Measurements from ENCODE around the gene SLC6A13. TPM values are rescaled to one million over a fixed set of nuclear protein-coding genes. Genes with fewer than 3 reads are reported as not detected.

The SLC6A13 gene
- 0.15 and 0.52 TPM in 2 replicates for total RNA-seq (2016; rRNA removed; fragmentation: Illumina TruSeq; extraction: Trizol)
- not detected in 2 replicates for total RNA-seq (2016; cell fraction: cytosol; rRNA removed; fragmentation: Illumina TruSeq; extraction: Trizol; ENCODE audit: low read depth)
- total RNA-seq (2016; cell fraction: insoluble cytoplasmic fraction; rRNA removed; fragmentation: Illumina TruSeq; extraction: Trizol) = 0.22 TPM in 1 of 2 replicates, not detected in the other
- total RNA-seq (2016; cell fraction: membrane; rRNA removed; fragmentation: Illumina TruSeq; extraction: Trizol) = not detected in 2 replicates
- total RNA-seq (2016; cell fraction: nucleus; rRNA removed; fragmentation: Illumina TruSeq; extraction: Trizol) = 0.40 TPM in 1 of 2 replicates, not detected in the other
- 0.05 and 0.60 TPM in 2 replicates for polyA plus RNA-seq (2011; rRNA removed)
- polyA plus RNA-seq (2011; cell fraction: cytosol; rRNA removed) = 0.17 and 0.21 TPM in 2 replicates
- polyA plus RNA-seq (2011; cell fraction: nucleus; rRNA removed) = 1.4 and 1.6 TPM in 2 replicates
- 0.60 and 0.83 TPM in 2 replicates for polyA plus RNA-seq (2012)
- polyA plus RNA-seq (2016; cell fraction: cytosol; fragmentation: Illumina TruSeq; extraction: Trizol; ENCODE audit: low read depth) = not detected in 2 replicates
- not detected in 2 replicates for polyA plus RNA-seq (2016; cell fraction: insoluble cytoplasmic fraction; fragmentation: Illumina TruSeq; extraction: Trizol; ENCODE audit: low read depth)
- not detected in 2 replicates for polyA plus RNA-seq (2016; cell fraction: membrane; fragmentation: Illumina TruSeq; extraction: Trizol; ENCODE audit: low read depth)
- polyA plus RNA-seq (2016; cell fraction: nucleus; fragmentation: Illumina TruSeq; extraction: Trizol; ENCODE audit: insufficient read depth, low read depth) = 0.67 and 1.00 TPM in 2 replicates
- 0.70 TPM in 1 of 2 replicates, not detected in the other for polyA minus RNA-seq (2011; rRNA and poly(A)+ RNA removed; ENCODE audit: low replicate concordance)
- polyA minus RNA-seq (2011; cell fraction: cytosol; rRNA and poly(A)+ RNA removed) = not detected in 2 replicates
- 2.7 and 3.2 TPM in 2 replicates for polyA minus RNA-seq (2011; cell fraction: nucleus; rRNA and poly(A)+ RNA removed)
- percentile 29 among the genes with signal in this experiment for Bru-seq, nascent RNA
- percentile 36 among the genes with signal in this experiment for BruChase-seq, experiment 1, labeled RNA remaining after a 6-hour chase
- percentile 41 among the genes with signal in this experiment for BruChase-seq, experiment 2, labeled RNA remaining after a 2-hour chase
- long read RNA-seq, experiment 1 = 0 reads
- long read RNA-seq, experiment 2 = 0 reads

- H3K4me2 ChIP-seq (ENCODE audit: low read depth, low read length) = no peak within 1 kb of the TSS
- no peak for FAIRE-seq
- no peaks in the 10 kb centered on the region for H4K20me1 ChIP-seq (ENCODE audit: insufficient read depth, low read length)
- no peak within 1 kb of the TSS for H3K27ac ChIP-seq (ENCODE audit: extremely low read length, insufficient read depth, low read length)
- ATAC-seq = no peak; the same call in 2 of the 3 replicates
- no peaks in the 10 kb centered on the region; a peak in 1 of 5 replicates for H3K27me3 ChIP-seq (ENCODE audit: control insufficient read depth in 1 of 2, insufficient read depth in 2 of 2, low read length in 2 of 2)
- H3K4me3 ChIP-seq (replicated peaks in 1 of 3; ENCODE audit: insufficient read depth in 1 of 3, low read depth in 2 of 3, low read length in 3 of 3) = no peak within 1 kb of the TSS
- ChIA-PET CTCF (ENCODE audit: low intra/inter-chr PET ratio, low total read pairs) (no interaction called here), POLR2A (no interaction called here)
- no peaks in the 10 kb centered on the region for H3K36me3 ChIP-seq (replicated peaks in 1 of 2; ENCODE audit: control insufficient read depth in 1 of 2, insufficient read depth in 2 of 2, low read length in 2 of 2)
- no peaks in the 10 kb centered on the region for H3K79me2 ChIP-seq (ENCODE audit: insufficient read depth, low read length)
- TF ChIP-seq FOXA3 (CRISPR knock-in tag; IDR thresholded peaks at IDR 0.05) = no peak
- TF ChIP-seq ZNF230 (CRISPR knock-in tag; IDR thresholded peaks at IDR 0.05) = no peak
- no peak for TF ChIP-seq ZNF761 (CRISPR knock-in tag; conservative IDR thresholded peaks at IDR 0.05)
- TF ChIP-seq, protein P1, sequence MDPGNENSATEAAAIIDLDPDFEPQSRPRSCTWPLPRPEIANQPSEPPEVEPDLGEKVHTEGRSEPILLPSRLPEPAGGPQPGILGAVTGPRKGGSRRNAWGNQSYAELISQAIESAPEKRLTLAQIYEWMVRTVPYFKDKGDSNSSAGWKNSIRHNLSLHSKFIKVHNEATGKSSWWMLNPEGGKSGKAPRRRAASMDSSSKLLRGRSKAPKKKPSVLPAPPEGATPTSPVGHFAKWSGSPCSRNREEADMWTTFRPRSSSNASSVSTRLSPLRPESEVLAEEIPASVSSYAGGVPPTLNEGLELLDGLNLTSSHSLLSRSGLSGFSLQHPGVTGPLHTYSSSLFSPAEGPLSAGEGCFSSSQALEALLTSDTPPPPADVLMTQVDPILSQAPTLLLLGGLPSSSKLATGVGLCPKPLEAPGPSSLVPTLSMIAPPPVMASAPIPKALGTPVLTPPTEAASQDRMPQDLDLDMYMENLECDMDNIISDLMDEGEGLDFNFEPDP (CRISPR knock-in tag; conservative IDR thresholded peaks at IDR 0.05) = no peak
- no peak for TF ChIP-seq ZNF264 (CRISPR knock-in tag; IDR thresholded peaks at IDR 0.05)
- no peak for TF ChIP-seq PHF8 (CRISPR knock-in tag; IDR thresholded peaks at IDR 0.05)
- peak; percentile 24 for TF ChIP-seq HNRNPK (IDR thresholded peaks at IDR 0.05; ENCODE audit: low read depth, low read length, poor library complexity, severe bottlenecking)
- no peak for TF ChIP-seq CCDC6 (CRISPR knock-in tag; IDR thresholded peaks at IDR 0.05)
- in situ Hi-C loops (cut with HindIII; ENCODE audit: extremely low pct_ligation_motif_present, low pct_unique_long_range_greater_than_20kb) (no loop called here), intact Hi-C loops (cut with micrococcal nuclease; ENCODE audit: unreplicated experiment) (no loop called here)
- 19% methylated on average over 5 of the region's 7 CpGs for WGBS (ENCODE audit: low lambda C conversion rate)
- H3K9ac ChIP-seq (ENCODE audit: insufficient read depth, low read depth, low read length) = no peak within 1 kb of the TSS
- H3K4me1 ChIP-seq (ENCODE audit: insufficient read depth, low read length) = peaks cover 22% of the 10 kb centered on the region
- no peak within 1 kb of the TSS for H2AFZ ChIP-seq (ENCODE audit: low read length)
- DNase-seq (ENCODE audit: low spot score) = no peak
- no TSS peak for BruUV-seq (replicated peaks)
- H3K9me3 ChIP-seq (ENCODE audit: low read length) = no peaks in the 10 kb centered on the region
Observed at GRCh38 chr12:262817-263216, at the start of gene SLC6A13. Gene SLC6A13 (minus strand): TSS chr12:262836. CDS start chr12:260052, 2,784 bp downstream.
